ENCODE measurements around the gene PAX8. TPM values are rescaled to one million over a fixed set of nuclear protein-coding genes. Genes with fewer than 3 reads are reported as not detected.
A peak's percentile ranks its signal among the peaks of the same experiment; 100 is the strongest.

PAX8 gene
- polyA plus RNA-seq, 3 donors = 213 to 241 (median 227) TPM

- DNase-seq (ENCODE audit: low read depth in 3 of 3, low spot score in 2 of 3) = no peak
Measured at GRCh38 chr2:113268621-113269360, 9.9 kb downstream of the PAX8 start.

DNA sequence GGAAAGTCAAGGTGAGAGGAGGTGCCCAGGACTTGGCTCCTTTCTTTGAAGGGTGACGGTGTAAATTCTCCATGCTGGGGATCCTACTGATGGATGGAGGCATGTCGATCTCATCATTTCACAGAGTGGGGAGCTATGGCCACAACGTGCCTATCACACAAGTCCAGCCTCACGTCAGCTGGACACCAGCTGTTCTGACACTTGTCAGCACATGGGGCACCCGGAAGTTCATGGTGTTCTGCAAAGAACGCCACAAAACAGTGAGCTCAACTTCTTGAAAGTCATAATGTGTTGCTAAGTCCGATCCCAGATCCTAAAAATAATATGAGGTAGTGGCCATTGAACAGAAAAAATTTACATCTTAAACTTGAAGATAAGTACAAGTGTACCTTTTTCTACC is 12.3 kb downstream of the PAX8 start:
- no peak for DNase-seq (ENCODE audit: low read depth in 3 of 3, low spot score in 2 of 3)

- no peak for DNase-seq (ENCODE audit: low read depth in 3 of 3, low spot score in 2 of 3)
Measured at GRCh38 chr2:113264713-113265403, 13.9 kb downstream of the PAX8 start.

GRCh38 chr2:113263546-113263945 is 15.2 kb downstream of the PAX8 start:
- no peak for DNase-seq (ENCODE audit: low read depth in 3 of 3, low spot score in 2 of 3)

- DNase-seq (ENCODE audit: low read depth in 3 of 3, low spot score in 2 of 3) = no peak
Measured at GRCh38 chr2:113260991-113261390, 17.7 kb downstream of the PAX8 start.

DNA sequence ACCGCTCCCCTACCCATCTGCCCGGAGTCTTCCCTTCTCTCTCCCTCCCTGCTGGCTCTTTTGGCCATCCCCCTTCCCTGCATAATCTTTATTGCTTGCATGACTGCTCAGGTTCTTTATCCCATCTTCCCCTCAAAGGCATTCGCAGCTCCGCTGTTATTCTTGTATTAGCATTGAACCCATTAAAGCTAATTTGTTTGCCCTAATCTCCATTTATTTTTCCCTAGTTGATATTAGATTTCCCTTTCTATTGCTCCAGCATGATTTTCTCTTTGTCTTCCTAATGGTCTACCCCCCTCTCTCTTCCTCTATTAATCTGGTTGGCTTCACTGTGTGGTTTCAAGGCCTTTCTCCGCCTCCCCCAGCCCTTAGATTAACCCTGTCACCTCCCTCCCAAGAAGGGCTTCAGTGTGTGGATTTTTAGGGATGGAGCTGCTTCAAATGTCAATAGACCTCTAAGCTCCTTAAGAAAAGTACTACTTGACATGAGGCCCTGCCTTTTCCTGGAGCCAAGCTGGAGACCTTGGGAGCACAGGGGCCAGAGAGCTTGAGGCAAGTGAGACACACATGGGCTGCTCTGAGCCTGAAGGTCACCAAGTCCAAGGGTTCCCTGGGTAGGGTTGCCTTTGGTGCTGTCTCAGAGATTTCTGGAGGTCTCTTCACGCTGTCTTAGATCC is 20.1 kb downstream of the PAX8 start:
- DNase-seq (ENCODE audit: low read depth in 3 of 3, low spot score in 2 of 3) = no peak

- no peak for DNase-seq (ENCODE audit: low read depth in 3 of 3, low spot score in 2 of 3)
Measured at GRCh38 chr2:113257516-113258264, 21.0 kb downstream of the PAX8 start.

- DNase-seq (ENCODE audit: low read depth in 3 of 3, low spot score in 2 of 3) = no peak
Measured at GRCh38 chr2:113255140-113256070, 23.3 kb downstream of the PAX8 start.

- no peak for DNase-seq (ENCODE audit: low read depth in 3 of 3, low spot score in 2 of 3)
Measured at GRCh38 chr2:113253453-113253852, 25.3 kb downstream of the PAX8 start.

DNA sequence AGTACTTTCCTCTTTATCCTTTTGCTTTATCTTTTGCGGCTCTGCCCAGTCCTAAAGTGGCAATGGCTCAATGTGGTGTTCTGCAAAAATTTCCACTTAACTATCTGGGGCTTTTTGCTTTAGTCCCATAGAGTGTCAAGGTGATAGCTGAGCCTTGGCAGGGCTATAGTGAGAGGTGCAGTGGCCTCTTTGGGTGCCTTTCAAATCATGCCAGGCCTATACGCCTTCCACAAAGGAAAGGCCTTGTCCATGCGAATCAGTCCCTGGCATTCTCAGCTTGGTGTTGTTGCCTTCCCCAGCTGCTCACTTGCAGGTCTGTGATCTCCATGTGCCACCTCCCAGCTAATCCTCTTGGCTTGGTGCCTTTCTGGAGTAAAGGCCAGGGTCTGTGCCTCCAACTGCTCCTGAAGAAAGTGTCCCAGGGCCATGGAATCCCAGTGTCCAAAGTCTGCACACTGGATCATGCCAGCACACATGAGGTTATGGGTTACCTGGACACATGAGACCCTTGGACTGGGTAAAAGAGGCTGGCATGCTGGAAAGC is 26.6 kb downstream of the PAX8 start:
- DNase-seq (ENCODE audit: low read depth in 3 of 3, low spot score in 2 of 3) = no peak

GRCh38 chr2:113251118-113251517 is 27.6 kb downstream of the PAX8 start:
- DNase-seq (ENCODE audit: low read depth in 3 of 3, low spot score in 2 of 3) = no peak

DNA sequence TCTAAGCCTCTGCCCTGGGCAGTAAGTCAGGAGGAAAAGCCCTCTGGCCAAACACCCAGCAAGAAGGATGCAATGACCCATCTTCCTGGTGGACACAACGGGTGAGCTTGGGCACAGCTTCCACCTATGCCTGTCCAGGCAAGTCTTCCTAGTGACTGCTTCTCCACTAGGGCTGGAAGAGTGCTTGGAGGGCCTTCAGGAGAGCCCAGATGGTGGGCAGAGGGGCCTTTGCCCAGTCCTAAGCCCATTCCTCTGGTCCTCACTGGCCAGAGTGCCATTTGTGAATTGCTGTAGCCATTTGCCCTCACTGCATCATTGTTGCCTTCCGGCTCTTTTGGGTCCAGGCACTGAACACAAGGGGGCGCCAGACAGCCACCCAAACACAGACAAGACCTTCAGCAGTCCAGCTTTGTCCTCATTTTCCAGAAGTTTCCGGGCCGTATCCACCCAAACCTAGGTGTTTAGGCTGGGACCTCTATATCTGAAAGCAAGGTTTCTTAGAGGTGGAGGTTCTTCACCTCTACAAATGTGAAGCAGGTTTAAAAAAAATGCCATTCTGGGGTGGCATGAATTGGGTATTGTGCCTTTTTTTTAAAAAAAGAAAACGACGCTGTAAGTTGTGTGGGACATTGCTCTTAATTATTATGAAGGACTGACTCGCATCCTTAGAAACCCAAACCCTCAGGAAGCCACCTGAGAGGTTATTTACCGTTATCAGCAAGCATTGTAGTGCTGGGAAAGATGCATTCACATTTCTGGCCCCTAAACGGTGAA is 29.5 kb downstream of the PAX8 start:
- peak in 2 of 3 donors; percentile 46 to 62 for DNase-seq (ENCODE audit: low read depth in 3 of 3, low spot score in 2 of 3)

- DNase-seq (ENCODE audit: low read depth in 3 of 3, low spot score in 2 of 3) = no peak
Measured at GRCh38 chr2:113246606-113247005, 32.1 kb downstream of the PAX8 start.

DNA sequence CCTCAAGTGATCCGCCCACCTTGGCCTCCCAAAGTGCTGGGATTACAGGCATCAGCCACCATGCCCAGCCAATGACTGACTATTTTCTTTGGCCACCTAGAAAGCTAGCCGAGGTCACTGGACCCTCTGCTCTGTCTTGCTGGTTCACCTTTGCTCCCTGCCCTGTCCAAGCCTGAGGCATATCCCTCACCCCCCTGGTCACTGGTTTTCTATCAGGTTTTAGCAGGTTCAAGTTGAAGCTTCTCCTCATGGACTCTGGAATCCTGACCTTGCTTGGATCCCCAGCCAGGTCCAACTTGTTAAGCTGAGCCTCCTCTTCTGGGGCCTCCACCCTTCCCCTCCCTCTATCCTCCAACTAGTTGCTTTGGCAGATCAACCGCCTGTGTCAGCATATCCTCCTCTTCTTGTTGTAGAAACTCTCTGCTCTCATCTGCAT is 33.4 kb downstream of the PAX8 start:
- no peak for DNase-seq (ENCODE audit: low read depth in 3 of 3, low spot score in 2 of 3)

GRCh38 chr2:113242327-113242726 is 36.4 kb downstream of the PAX8 start:
- no peak for DNase-seq (ENCODE audit: low read depth in 3 of 3, low spot score in 2 of 3)

DNA sequence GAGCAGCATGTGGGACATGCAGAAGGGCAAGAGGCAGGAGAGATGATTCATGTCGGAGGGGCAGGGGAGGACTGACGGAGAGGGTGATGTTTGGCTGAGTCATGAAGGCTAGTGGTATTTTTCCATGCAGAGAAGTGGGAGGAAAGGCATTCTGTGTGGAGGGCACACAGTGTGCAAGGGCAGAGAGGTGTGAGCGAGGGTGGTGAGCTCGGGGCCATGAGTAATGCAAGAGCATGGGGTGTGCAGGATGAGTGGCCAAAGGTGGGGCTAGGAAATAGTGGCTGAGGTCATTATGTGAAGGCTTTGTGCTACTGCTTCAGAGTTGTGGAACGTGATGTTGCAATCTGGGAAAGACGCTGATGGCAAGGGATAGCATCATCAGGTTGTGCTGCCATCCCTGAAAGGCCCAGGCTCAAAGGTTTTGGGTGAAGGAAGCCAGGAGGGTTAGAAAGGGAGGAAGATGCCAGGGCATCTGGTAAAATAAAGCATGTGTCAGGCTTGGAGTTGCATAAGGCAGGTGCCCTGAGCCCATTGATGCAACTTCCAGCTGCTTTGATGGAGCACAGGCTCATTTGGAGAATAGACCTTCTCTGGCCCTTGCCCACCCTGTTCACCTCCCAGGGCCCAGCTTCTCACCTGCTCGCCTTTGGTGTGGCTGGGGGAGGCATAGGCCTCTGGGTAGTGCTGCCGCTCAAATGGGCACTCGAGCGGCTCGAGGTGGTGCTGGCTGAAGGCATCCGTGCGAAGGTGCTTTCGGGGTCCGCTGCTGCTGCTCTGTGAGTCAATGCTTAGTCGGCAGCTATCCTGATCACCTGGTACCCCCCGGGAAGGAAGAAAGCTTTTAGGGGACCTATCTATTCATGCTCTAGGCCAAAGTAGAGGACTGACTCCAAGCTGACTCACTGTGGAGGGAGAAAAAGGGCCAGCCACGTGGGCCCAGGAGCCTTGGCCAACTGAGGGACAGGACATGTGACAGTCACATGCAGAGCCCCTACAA is 37.5 kb downstream of the PAX8 start:
- DNase-seq (ENCODE audit: low read depth in 3 of 3, low spot score in 2 of 3) = no peak

GRCh38 chr2:113240150-113240914 is 38.4 kb downstream of the PAX8 start:
- no peak for DNase-seq (ENCODE audit: low read depth in 3 of 3, low spot score in 2 of 3)

Measured in right renal cortex interstitium (tissue), 3 donors.